GM12865 (cell line): ENCODE results near the gene TOP2A.

Source experiments
- DNase-seq: peaks from one replicate; pipeline ENCODE4 v3.0.0; 2010; ENCODE audit warnings: low read depth
- H3K4me3 ChIP-seq: 2 replicates; pipeline ENCODE4 v1.5.1; 2011; ENCODE audit warnings: mild to moderate bottlenecking, low read depth, low read length, control low read depth
- TF ChIP-seq, protein P1 (sequence below): IDR thresholded peaks from 2 replicates; pipeline ENCODE4 v1.5.1; 2011; ENCODE audit warnings: low read length, control low read depth, low read depth, inconsistent platforms; ENCODE audit not compliant: insufficient read depth; ENCODE audit errors: missing control alignments

TOP2A gene

DNA sequence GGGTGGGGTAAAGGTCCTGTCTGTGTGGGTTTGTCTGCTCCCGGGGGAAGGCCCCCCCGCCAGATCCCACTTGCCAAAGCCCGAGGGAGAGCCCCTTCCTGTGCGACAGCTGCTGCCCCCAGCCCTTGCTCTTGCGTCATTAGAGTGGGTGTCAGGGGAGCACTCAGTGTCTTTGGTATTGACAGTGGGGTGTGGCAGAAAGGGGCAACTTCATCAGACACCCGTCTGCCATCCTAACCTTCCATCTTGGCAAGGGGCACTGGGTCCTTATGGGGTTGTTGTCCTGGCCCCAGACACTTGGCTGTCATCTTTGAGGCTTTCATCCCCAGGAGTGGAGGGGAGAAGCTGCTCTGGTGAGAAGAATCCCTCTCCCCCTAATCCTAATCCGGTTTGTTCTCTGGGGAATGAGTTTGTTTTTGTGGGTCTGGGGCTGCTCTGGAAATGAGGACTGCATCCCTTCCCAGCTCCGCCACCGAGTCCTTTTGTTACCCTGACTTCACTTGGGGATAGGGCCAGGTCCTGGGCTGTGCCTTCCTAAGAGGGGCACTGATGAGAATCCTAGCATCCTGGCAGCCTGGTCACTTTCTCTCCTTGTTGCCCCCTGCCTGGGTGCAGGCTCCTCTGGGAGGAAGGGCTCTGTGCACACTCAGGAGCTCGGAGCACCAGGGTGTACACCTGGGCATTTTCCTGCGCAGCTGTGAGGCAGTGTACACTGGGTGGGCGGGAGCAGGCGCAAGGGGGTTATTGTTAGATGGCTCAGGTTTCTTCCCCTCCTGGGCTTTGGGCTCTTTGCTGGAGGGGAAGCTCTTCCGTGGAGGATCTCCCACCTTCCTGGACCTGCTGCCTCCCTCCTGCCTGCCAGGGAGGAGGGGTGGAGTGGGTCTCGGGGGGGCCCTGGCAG, 74.2 kb downstream of the TOP2A start:
- no peak for DNase-seq
- no peak overlapping the region for H3K4me3 ChIP-seq
- TF ChIP-seq, protein P1, sequence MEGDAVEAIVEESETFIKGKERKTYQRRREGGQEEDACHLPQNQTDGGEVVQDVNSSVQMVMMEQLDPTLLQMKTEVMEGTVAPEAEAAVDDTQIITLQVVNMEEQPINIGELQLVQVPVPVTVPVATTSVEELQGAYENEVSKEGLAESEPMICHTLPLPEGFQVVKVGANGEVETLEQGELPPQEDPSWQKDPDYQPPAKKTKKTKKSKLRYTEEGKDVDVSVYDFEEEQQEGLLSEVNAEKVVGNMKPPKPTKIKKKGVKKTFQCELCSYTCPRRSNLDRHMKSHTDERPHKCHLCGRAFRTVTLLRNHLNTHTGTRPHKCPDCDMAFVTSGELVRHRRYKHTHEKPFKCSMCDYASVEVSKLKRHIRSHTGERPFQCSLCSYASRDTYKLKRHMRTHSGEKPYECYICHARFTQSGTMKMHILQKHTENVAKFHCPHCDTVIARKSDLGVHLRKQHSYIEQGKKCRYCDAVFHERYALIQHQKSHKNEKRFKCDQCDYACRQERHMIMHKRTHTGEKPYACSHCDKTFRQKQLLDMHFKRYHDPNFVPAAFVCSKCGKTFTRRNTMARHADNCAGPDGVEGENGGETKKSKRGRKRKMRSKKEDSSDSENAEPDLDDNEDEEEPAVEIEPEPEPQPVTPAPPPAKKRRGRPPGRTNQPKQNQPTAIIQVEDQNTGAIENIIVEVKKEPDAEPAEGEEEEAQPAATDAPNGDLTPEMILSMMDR: no peak

DNA sequence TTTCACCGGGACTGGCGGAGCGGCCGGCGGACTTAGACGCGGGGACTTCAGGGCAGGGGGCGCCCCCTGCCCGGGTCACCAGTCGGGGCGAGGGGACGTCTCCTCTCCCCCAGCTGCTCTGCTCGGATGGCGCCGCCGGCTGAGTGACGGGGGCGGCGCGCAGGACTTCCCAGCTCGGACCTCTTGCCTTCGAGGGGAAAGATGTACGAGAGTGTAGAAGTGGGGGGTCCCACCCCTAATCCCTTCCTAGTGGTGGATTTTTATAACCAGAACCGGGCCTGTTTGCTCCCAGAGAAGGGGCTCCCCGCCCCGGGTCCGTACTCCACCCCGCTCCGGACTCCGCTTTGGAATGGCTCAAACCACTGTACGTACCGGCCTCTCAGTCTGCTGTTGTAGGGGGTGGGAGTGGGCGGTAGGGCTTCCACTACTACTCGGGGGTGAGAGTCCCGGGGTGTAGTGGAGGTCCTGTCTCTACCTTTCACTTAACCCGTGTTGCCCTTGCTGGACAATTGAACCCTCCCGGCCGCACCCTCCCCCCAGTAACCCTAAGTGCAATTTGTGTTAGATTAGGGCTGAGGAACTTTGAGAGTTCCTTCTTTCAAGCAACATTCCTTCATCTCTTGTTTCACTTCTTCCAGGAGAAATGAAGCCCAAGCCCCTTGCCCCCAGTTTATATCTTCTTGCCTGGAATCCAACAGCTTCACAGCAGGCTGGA, 75.0 kb downstream of the TOP2A start:
- no peak for DNase-seq
- H3K4me3 ChIP-seq: no peak overlapping the region
- TF ChIP-seq, protein P1: no peak

DNA sequence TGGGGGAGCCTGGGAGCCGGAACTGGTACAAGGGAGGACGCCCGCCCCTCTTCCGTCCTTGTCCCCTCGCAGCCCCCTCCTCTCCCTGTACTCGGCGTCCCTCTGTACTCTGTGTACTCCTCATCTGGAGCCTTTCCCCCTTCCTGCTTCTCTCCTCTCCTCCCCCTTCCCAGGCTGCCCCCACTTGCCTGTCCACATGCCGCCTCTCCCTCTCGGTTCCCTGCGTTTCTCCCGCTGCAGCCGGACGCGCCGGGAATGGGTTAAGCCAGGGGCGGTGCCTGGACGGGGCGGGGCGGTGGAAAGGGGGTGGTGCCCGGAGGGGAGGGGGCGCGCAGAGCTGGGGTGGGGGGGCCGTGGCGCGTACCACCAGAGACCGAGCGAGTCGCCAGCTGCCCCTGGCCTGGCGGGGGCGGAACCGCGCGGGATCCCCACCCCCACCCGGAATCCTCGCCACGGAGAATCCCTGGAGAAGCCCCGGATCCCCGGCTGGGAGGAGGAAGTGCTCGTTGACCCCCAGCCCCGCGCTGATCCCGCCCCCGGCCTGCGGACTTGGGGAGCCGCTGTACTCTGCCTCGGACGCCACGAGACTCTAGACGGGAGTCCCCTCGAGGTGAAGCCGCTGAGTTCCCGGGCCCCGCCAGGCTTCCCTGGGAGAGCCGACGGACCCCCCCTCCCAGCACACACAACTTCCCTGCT, 75.7 kb downstream of the TOP2A start:
- no peak for DNase-seq

DNA sequence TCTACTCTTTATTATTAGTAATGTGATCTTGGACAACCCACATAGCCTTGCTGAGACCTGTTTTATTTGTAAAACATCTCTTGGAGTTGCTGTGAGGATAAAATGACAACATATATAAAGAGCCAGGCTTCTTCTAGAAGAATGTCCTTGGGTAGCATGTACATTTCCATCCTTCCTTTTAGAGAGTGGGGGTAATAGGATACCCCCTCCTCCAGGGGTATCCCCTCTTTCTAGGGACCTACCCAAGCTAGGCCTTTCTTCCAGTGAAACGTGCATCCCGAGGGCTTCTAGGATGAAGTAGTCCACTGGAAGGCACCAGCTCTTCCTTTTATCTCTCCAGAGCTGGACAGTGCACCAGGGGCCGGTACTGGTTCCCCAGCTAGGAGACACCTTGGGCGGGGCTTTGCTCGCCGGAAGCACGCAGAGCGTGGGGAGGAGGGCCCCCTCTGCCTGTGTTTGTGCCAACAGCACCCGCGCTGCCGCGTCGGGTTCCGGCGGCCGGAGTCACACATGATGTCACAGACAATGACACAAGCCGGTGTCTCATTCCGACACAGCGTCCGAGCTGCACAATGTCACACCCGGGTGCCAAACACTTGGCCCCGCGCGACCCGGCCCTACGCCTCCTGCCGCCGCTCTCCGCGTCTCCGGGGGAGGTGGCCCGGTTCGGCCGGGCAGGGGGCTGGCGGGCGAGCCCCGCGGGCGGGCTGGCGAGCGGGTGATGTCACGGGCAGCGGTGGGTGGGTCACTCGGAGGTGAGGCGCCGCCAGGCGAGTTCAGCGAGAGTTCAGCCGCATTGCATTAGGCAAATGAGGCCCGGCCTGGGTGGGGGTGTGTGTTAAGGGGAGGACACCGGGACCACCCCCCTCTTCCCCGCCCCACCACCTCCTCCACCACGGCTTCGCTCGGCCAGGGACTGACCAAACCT, 76.6 kb downstream of the TOP2A start:
- peak overlapping the region; percentile 48 for H3K4me3 ChIP-seq
- peak; percentile 88 for DNase-seq
- TF ChIP-seq, protein P1: peak; percentile 29

More for the DNA sequence above, 75.7 kb downstream of the TOP2A start:
- peak overlapping the region; percentile 48; the same call in 1 of the 2 replicates for H3K4me3 ChIP-seq
- TF ChIP-seq, protein P1: no peak

DNA sequence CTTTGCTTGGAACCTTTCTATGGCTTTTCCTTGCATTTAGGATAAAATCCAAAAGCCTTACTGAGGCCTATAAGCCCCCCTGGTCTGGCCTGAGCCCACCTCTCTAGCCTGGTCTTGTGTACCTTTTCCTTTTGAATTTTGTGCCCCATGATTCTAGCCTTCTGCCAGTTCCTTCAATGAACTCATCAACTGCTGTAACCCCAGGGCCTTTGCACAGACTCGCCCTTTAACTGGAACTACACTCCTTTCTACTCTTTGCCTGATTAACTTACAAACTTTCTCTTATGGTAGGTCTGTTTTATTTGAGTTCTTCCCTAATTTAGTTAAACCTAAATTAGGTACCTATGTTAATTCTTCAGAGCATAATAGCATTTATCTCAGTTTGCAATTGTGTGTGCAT, 77.4 kb downstream of the TOP2A start:
- DNase-seq: no peak
- TF ChIP-seq, protein P1: no peak
- H3K4me3 ChIP-seq: peak overlapping the region; percentile 48
